ENCODE data around the gene ZRSR2.
"Not testable (repeated sequence)": the region's sequence is repeated elsewhere in the genome, so short reads cannot be mapped to it uniquely, and the experiment has no call there.

ZRSR2 gene, protein sequence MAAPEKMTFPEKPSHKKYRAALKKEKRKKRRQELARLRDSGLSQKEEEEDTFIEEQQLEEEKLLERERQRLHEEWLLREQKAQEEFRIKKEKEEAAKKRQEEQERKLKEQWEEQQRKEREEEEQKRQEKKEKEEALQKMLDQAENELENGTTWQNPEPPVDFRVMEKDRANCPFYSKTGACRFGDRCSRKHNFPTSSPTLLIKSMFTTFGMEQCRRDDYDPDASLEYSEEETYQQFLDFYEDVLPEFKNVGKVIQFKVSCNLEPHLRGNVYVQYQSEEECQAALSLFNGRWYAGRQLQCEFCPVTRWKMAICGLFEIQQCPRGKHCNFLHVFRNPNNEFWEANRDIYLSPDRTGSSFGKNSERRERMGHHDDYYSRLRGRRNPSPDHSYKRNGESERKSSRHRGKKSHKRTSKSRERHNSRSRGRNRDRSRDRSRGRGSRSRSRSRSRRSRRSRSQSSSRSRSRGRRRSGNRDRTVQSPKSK

DNA sequence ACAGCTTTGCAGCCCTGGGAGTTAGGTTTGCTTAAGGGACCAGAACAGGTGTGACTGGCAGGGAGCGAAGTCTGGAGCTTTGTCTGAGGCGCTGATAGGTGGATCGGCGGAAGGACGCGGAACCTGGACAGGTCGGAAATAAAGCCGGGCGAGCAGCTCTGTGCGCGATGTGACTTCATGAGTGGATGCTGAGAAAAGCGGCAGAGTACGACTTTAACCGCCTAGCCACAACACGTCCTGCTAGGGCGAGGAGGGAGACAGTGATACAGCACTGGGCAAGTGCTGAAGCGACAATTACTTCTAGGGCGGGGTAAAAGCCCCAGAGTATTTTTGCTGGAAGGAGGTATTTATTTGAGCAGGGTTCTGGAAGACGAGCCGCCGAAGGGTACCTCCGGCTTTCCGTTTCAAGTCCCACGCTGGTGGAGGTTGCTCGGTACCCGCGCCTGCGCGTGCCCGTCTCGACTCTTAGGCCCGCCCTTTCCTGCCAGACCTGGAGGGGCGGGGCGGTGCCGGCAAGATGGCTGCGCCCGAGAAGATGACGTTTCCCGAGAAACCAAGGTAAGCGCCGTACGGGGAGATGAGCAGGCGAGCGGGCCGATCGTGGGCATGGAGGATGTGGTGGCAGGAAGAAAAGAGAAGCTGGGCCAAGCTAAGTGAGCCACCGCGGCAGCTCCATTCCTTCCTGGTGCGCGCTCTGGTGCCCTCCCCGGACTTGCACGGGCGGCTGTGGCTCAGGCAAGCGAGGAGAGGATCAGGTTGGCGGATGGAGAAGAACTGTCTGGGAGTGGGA, at the start of gene ZRSR2:
Gene ZRSR2, plus strand, starts transcription at position 506 of the 790 bp plus-strand sequence. Its CDS starts 12 bp downstream, at position 518.
- DNase-seq, result peak; percentile 90 to 91

DNA sequence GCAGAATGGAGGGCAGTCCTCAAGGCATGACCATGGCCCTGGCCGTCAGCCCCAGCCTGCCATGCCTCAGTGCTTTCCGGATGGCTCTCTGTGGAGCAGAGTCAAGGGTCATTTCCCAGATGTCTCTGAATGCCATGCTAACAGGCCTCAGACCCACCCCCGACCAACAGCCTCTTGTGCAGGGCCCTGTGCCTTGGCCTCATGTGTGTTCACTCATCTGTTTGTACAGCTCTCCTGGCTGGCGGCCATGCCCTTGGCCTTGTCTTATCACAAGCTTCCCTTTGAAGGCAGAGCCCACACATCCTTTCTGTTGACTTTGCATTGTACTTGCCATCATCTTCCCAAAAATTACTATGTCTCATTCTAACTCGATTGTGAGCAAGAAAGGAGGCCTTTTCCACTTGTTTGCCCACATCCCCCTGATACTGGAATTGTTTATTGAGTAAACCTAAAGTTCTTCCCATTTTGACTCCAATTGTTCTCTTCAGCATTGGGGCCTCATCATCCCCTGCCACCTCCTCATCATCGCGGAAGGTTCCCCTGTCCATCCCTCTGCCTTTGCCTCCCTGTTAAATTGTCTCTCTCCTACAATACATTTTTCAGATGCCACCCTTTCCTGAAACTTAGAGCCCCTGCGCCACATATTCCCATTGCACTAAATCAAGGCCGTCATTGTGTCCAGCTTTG, 46.0 kb upstream of the ZRSR2 start:
- no peak for DNase-seq

DNA sequence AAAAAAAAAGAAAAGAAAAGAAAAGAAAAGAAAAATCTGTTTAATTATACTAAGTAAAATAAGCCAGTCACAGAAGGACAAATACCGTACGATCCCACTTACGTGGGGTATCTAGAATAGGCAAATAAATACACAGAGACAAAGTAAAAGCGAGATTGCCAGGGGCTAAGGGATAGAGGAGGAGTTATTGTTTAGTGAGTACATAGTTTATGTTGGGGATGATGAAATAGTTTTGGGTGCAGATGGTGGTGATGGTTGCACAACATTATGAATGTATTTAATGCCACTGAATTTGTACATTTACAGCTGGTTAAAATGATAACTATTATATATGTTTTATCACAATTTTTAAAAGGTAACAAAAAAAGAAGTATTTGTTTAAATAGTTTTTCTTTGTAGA, 45.1 kb upstream of the ZRSR2 start:
- no peak for DNase-seq

DNA sequence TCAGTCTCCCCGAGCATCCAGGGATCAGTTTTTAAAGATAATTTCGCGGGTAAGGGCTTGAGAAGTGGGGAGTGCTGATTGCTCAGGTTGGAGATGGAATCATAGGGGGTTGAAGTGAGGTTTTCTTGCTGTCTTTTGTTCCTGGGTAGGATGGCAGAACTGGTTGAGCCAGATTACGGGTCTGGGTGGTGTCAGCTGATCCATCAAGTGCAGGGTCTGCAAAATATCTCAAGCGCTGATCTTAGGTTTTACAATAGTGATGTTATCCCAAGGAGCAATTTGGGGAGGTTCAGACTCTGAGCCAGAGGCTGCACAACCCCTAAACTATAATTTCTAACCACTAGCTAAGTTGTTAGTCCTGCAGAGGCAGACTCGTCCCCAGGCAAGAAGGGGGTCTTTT, 43.6 kb upstream of the ZRSR2 start:
- not testable (repeated sequence) for DNase-seq

DNA sequence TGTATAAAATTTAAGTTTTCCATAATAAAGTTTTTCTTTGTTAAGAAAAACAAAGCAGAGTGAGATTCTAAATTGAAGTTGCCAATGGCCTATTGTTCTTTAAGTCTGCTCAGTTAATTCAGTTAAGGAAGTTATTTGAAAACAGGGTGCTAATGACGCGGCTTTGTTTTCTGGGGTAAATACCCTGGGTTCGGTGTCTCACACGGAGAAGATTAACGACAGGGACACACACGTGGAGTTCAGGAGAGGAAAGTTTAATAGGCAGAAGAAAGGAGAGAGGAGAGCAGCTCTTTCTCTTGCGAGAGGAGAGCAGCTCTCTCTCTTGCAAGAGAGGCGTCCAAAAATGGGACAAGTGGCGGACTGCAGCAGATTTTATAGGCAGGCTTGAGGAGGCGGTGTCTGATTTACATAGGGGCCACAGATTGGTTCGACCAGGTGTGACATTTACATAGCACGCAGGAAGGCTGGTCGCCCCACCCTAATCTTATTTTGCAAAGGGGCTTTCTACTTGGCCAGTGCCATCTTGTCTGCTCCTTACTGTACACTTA, 42.6 kb upstream of the ZRSR2 start:
- DNase-seq, result no peak

DNA sequence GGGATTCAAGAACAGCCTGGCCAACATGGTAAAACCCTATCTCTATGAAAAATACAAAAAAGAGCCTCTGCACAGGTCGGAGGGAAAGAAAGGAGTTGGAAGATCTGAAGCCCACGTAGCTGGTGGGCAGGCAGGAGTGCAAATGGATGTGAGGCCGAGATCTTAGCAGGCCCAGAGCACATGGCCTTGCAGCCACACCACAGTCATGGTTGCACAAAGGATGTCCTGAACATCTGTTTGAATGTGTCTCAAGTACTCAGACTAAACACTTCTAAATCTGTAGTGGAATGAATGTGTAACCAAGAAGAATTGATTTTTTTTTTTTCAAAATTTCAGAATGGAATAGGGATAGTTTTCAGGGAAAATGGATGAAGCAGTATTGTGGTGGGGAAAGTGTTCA, 41.4 kb upstream of the ZRSR2 start:
- no peak for DNase-seq

DNA sequence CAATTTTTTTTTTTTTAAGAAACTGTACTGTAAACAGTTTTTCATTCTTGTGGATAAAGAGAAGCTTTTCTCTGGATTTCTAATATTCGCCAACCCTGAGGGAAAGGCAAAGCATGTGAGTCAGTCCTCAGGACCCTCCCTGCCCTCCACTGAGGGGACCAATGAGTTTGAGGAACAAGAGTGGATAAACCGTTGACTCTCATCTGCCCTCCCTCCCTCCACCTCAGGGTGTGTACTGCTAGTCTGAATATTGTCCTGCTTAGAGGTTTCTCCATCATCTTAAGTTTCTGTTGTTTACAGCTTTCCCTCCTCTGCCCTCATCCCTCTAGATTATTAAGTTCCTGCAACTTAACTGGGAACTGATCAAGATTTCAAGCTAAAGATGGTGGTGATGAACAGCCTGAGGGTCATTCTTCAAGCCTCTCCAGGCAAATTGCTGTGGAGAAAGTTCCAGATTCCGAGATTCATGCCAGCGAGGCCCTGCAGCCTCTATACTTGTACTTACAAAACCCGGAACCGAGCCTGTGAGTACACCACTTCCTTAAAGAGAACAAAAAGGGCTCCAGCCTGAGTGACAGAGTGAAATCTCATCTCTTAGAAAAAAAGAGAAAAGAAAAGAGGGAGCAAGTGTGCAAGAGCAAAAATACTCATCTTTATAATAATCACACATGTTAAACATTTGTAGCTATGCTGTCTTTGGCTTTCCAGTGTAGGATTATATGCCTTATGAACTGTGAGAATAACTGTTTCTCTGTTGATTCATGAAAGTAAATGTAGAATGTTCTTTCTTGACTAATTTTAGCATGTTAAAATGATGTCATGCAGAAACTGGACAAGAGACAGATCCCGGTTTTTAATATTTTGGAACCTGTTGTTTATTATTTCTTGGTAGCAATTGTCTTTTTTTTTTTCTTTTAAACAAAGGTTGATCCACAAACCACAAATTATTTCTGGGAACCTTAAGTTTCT, 40.4 kb upstream of the ZRSR2 start:
- peak; percentile 45 to 58 for DNase-seq

DNA sequence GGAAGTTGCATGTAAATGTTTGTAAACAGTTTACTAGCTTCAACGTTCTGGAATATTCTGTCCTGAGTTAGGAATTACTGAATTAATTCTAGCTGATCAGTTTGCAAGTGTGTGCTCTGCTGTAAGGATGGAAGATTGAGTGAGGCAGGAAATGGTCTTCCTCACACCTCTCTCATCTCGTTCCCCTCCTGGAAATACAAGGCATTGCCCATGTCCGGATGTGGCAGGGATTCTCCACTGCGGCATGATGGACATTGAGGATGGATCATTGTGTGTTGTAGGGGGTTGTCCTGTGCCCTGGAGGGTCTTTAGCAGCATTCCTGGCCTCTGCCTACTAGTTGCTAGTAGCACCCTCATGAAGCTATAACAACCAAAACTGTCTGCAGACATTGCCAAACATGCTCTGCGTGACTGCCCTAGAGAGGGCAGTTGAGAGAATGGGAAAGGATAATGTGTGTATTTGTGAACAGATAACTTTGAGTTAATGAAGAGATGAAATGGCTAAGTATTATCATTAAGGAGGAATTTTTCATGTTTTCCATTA, 39.6 kb upstream of the ZRSR2 start:
- peak in 1 of 2 donors; percentile 40 for DNase-seq

DNA sequence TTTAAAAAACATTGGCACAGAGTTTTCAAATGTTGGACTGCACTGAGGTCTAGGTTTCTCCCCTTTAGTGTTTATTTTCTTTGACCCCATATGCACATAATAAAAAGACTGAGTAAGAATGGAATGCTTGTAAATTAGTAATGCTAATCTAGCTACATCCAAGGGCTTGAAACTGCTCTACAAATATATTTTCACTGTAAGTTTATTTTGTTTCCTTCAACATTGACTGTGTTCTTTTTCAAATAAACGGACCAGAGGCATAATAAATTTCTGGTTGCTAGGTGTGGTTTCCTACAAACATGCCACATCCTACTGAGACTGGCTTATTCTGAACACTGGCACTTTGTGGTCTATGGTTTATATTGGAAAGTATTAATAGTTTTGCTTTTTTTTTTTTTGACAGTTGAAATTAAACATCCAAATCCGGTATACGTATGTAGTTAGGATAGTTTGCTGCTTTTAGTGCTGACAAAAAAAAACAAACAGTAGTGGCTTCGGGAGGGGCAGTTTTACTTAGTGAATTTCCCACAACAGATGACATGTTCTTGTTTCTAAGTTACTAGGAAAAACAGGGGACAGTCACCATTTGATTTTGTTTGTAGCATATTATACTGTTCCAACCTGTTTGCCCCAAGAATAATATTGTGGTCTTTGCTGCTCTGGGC, 39.0 kb upstream of the ZRSR2 start:
- peak; percentile 58 to 84 for DNase-seq

DNA sequence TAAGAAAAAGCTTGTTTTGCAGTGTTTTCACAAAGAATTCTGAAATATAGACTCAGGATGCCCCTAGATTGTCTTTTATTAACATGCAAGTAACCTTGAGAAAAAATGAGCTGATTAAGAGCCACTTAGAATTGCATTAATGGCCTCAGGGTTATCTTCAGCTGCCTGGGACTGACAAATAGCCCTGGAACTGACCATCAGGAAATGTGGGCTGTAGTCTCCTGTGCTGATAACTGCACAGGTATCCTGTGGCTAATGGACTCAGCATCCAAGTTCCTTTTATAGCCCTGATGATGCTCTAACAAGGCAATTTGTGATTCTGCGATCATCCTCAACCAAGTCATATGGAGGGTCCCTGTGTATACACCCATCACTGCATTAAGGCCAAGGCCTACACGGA, 35.2 kb upstream of the ZRSR2 start:
- DNase-seq, result no peak

DNA sequence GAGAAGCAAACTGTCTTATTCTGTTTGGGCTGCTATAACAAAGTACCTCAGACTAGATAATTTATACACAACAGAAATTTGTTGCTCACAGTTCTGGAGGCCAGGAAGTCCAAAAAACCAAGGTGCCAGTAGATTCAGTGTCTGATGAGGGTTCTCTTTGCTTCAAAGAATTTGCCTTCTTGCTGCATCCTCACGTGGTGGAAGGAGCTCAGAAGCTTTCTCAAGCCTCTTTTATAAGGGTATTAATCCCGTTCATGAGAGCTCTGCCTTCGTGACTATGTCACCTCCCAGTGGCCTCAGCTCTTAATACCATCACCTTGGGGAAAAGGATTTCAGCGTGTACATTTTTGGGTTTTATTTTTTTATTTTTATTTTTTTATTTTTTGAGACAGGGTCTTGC, 32.1 kb upstream of the ZRSR2 start:
- peak; percentile 38 to 64 for DNase-seq

DNA sequence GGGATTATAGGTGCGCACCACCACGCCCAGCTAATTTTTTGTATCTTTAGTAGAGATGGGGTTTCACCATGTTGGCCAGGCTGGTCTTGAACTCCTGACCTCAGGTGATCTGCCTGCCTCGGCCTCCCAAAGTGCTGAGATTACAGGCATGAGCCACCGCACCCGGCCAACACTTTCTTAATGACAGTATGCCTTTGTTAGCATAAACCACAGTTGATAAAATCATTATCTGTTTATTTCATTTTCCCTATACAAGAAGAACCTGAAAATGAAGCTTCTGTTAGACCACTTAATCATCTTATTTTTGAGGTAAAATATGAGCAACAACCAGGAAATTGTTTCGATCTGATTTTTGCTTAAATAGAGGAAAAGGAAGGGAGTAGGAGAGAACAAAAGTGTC, 30.4 kb upstream of the ZRSR2 start:
- not testable (repeated sequence) for DNase-seq

DNA sequence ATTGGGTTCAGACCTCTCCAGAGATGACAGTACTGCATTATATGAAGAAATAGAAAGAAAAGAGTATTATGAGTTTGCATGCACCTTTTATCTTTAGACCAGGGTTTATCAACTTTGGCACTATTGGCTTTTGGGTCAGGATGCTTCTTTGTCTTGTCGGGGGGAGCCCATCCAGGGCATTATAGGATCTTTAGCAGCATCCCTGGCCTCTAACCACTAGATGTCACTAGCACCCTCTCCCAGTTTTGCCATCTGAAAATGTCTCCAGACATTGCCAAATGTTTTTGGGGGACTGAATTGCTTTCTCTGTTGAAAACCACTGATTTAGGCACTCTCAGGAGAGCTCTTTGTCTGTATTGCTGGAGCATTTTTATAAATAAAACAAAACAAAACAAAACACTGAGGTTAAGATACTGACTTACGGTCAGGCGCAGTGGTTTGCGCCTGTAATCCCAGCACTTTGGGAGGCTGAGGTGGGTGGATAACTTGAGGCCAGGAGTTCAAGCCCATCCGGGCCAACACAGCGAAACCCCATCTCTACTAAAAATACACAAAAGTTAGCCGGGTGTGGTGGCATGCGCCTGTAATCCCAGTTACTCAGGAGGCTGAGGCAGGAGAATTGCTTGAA, 28.6 kb upstream of the ZRSR2 start:
- DNase-seq, result peak; percentile 46 to 59

DNA sequence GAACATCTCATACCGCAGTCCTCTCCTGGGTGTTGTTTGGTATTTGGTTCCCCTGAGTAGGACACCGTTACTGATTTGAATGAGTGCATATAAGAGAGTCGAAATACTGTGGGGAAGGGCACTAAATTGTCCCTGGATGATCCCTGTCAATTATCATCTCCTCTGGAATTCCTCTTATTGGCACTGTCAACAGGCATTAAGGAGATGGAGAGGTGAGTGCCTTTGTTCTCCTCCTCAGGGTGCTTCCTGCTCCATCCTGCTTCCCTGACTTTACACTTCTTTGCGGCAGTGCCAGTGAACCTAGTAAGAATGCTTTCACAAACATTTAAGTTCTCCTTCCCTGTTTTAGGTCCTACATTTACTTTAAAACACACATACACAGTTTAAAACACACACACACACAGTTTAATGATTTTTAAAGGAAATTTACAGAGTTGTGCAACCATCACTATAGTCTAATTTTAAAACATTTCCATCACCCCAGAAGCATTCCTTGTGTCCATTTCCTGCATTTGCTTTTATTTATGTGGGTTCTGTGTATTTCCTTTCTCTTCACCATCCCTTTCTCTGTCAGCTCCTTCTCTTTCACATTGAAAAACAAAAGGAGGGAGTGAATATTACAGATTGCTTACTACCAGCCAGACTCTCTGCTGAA, 20.9 kb upstream of the ZRSR2 start:
- no peak for DNase-seq

DNA sequence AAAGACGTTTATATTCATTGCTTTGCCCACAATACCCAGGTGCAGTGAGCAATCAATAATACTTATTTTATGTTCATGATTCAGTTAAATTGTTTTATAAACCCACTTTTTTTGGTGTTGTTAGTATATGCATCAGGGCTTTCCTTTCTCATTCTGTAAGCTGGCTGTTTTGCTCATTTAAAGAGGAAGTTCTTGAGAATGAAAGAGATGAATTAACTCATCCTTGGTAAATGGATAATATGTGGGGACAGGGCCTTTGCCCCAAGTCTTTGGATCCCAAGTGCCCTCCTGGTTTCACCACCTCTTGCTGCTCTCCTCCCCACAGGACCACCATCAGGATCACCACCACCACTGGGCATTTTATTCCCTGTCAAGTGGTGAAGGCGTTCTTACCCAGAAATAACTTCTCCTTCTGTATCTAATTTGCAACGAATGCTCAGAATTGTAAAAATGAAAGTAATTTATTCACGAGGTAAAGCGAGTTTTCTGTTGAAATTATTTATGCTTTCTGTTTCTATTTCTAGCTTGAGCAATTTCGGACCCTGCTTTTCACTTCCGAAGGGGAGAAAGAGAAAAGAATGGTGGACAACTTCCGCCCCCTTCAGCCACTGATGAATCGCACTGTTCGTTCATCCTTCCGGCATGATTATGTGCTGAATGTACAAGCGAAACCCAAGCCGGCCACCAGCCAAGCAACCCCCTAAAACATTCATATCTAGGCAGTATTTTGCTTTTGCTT, 8.2 kb upstream of the ZRSR2 start:
- peak; percentile 20 to 49 for DNase-seq

DNA sequence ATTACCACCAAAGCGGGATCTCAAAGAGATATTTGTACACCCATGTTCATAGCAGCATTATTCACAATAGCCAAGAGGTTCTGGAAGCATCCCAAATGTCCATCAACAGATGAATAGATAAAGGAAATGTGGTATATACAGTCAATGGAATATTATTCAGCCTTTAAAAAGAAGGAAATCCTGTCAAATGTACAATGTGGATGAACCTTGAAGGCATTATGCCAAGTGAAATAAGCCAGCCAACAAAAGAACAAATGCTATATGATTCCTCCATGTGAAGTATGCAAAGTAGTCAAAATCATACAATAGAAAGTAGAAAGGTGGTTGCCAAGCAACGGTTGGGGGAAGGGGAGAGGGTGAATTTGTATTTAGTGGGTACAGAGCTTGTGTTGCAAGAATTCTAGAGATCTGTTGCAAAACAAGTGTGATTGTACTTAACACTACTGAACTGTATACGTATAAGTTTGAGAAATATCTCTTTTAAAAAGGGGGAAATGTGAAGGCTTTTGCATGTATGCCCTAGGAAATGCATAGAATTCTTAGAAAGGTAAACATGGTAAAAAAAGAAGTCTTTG, 5.0 kb upstream of the ZRSR2 start:
- DNase-seq, result peak in 1 of 2 donors; percentile 9

DNA sequence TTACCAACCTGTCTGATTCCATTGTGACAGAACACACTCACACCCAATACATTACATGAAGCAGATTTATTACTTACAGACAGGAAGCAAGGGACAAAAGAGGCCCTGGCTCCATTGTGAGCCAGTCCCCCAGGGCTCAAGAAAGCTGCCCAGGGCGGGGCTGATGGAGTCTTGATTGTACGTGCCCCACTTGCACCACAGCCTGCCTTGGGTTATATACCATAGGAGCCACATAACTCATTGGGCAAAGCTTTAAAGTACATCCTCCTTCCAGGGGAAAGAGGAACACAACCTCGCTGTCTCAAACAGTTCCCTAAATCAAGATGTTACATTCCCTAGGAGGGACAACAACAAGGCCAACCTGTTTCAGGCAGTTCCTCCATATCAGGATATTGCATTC, 3.4 kb upstream of the ZRSR2 start:
- peak in 1 of 2 donors; percentile 14 for DNase-seq

DNA sequence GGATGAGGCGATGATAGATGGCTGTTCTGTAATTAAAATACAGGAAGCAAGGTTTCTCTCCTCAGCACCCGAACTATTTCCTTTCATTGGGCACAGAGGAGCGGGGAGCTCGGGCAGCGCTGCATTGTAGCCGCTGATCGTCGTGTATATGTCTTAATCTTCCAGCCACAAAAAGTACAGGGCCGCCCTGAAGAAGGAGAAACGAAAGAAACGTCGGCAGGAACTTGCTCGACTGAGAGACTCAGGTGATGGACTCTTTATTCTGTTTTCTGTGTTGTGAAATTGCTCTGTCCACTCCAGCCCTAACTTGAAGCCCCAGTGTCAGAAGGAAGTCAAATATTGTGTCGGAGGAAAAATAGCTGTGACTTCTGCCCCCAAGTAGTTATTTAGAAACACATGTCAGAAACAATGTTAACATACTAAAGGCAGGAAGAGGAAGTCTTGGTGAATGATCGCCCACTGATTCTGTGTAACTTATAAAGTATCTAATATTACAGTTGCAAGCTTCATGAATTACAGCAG, 546 bp downstream of the ZRSR2 start:
- peak in 1 of 2 donors; percentile 46 for DNase-seq
